Gastroesophageal sphincter (tissue), 3 donors: ENCODE data around the gene VANGL2.

ENCODE experiments used
- EP300 ChIP-seq: sonication (generic); formaldehyde crosslinking; IDR thresholded peaks from one replicate; pipeline ENCODE4 v1.6.1; 2017; ENCODE audit warnings: antibody characterized with exemption, mild to moderate bottlenecking
- POLR2A ChIP-seq, 2 donors: fragments of 450-650 bp; IDR thresholded peaks; one replicate each; pipeline ENCODE4 v1.6.1; 2017; ENCODE audit warnings: antibody characterized with exemption in 2 of 2, mild to moderate bottlenecking in 2 of 2, moderate library complexity in 1 of 2
- POLR2AphosphoS5 ChIP-seq: sonication (generic); formaldehyde crosslinking; IDR thresholded peaks from one replicate; pipeline ENCODE4 v1.6.1; 2017; ENCODE audit warnings: antibody characterized with exemption
- TF ChIP-seq, protein P1 (sequence below), 4 experiments: fragments of 200-600 bp in 2 of 4; fragments of 450-650 bp in 2 of 4; sonication (generic) in 1 of 4; IDR thresholded peaks; one replicate each; pipeline ENCODE4 v1.5.1; 2017 to 2019; ENCODE audit warnings: antibody characterized with exemption in 4 of 4, mild to moderate bottlenecking in 2 of 4, moderate library complexity in 2 of 4

DNA sequence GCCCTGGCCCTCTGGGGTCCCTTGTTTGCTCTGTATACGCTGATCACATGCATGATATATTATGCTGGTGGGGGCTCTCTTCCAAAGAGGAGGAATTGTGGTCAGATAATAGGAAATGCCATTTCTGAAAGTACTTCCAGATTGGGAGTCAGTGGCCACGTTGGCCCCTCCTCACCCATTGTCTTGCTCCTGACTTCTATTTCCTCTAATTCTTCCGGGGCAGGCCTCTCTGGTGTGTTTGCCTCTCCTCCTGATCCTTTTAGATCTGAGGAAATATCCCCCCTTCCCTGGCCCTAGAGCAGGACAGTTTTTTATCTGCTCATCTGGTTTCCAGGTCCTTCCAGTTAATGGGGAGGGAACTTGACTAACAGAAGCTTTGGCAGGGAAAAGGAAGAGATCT, 2.9 kb downstream of the VANGL2 start:
- no peak for TF ChIP-seq POLR2AphosphoS5
- TF ChIP-seq, protein P1, sequence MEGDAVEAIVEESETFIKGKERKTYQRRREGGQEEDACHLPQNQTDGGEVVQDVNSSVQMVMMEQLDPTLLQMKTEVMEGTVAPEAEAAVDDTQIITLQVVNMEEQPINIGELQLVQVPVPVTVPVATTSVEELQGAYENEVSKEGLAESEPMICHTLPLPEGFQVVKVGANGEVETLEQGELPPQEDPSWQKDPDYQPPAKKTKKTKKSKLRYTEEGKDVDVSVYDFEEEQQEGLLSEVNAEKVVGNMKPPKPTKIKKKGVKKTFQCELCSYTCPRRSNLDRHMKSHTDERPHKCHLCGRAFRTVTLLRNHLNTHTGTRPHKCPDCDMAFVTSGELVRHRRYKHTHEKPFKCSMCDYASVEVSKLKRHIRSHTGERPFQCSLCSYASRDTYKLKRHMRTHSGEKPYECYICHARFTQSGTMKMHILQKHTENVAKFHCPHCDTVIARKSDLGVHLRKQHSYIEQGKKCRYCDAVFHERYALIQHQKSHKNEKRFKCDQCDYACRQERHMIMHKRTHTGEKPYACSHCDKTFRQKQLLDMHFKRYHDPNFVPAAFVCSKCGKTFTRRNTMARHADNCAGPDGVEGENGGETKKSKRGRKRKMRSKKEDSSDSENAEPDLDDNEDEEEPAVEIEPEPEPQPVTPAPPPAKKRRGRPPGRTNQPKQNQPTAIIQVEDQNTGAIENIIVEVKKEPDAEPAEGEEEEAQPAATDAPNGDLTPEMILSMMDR (IDR thresholded peaks at IDR 0.05), result no peak
- TF ChIP-seq POLR2A (IDR thresholded peaks at IDR 0.05), result no peak
- TF ChIP-seq EP300, result no peak
